GM18511 (cell line): ENCODE data around the gene FOXP1.

Experiments used
- ATAC-seq: cut with Tn5 transposase; IDR thresholded peaks from one replicate; pipeline ENCODE4 v1.9.1; 2021; ENCODE audit warnings: mild to moderate bottlenecking, moderate library complexity; ENCODE audit not compliant: unreplicated experiment

The FOXP1 gene

GRCh38 chr3:71251156-71251775, 332.3 kb downstream of the FOXP1 start:
- no peak for ATAC-seq

- no peak for ATAC-seq
Measured at GRCh38 chr3:71250026-71250425, 333.5 kb downstream of the FOXP1 start.

- ATAC-seq = no peak
Measured at GRCh38 chr3:71247958-71248335, 335.6 kb downstream of the FOXP1 start.

DNA sequence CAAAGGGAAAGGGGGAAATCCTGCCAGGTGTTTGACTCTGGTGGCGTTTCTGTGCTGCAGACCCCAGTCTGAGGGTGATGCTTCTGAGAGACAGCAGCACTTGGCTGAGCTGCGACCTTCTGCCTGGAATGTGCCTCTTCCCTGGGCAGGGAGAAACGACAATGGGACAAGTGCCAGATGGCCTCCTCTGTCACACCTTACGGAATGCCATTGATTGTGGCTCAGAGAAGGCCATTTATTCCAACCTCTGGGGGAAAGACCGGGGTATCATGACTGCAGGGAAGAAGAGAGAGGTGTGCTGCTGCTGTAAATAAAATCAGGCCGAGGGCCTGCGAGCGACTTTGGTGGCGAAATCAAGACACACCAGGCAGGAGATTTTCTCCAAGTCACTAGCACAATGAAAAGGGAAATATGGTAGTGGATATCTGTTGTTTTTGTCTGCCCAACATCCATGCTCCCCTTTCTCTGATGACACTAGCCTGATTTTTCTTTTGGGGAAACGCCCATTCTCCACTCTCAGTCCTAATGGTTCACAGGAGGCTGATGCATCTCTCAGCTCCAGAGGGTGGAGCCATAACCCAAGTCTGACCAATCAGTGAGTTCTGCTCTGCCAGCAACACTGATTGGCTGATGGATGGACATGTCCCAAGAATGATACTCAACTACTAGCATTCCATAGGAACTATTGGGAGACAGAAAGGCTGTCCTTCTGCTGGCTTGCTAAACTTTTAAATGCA, 336.1 kb downstream of the FOXP1 start:
- no peak for ATAC-seq

DNA sequence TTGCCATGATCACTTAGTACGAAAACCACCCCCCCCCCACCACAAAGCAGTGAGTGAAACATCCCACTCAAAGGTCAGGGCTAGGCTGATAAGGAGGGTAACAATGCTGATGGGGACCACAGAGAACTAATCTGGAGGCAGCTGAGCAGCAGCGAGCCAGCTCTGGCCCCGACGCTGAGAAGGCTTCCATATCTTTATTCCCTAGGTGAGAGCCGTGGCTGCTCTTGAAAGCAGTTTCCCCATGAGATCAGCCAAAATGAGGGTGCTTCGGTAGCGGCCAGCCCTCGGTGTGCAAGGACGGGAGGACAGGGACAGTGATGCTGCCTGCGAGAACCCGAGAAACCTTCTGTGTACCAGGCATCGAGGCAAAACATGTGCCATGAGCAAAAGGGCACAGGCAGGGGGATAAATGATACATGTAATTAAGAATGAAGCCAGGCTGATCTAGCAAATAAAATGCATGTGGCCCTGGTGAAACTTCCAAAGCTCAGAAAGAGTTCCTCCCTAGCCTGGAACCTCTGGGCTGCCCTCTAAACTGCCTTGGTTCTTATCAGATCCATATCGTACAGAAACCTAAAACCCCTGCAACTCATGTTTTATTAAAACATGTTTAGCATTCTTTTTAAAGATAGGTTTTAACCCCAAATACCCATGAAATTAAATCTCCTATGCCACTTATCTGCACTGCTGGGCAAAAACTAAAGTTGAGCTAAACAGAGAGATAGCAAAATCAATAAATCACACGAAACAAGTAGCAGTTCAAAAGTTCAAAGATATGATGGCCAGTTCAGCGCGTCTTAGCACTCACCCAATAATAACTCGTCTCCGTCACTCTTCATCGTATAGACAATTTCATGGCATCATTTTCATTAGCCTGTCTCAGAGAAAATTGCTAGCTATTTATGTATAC, 337.3 kb downstream of the FOXP1 start:
- no peak for ATAC-seq

DNA sequence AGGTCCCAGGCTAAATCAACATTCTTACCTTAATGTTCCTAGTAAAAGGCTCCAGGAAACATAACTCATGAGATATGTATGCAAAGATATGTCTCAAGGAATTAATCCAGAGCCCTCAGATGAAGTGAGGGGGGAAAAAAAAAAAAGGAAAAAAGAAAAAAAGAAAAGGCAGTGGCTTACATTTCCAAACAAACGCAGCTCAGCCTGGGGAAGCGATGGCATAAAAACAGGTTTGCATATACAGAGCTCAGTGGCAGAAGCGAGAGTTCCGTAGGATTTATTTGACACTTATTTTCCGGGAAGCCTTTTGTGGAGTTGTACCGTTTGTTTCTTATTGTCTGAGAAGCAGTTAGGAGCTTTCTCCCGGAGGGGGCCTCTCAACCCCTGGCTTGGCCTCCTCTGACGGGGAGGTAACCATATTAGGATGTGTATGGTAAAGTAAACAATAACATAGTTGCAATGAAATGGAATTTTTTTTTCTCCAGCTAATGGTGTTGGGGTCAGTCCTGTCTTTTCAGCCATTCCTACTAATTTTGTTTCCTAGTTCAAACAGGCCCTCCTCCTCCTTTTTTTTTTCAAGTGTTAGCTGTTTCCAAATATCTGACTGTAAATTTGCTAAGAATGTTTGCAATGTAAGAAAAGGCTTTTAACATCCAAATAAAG, 338.6 kb downstream of the FOXP1 start:
- no peak for ATAC-seq

GRCh38 chr3:71244153-71244825, 339.2 kb downstream of the FOXP1 start:
- ATAC-seq = no peak

DNA sequence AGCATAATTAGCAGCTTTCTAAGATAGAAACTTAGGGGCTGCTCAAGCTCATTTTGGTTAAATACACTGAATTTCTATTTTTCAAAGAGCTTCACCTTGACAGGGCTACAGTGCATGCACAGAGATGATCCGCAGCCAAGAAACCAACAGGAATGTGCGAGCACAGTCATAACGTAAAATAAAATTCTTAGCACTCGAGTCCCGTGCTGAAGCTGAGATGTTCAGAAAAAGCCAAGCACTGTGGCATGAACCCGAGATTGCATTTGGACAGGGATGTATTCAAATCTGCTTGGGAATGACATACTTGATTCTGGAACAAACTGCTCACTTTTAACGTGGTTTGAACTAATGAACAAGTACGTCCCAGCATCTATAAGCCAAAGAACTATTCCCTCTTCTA, 340.3 kb downstream of the FOXP1 start:
- no peak for ATAC-seq

GRCh38 chr3:71241981-71242560, 341.5 kb downstream of the FOXP1 start:
- no peak for ATAC-seq

- ATAC-seq = no peak
Measured at GRCh38 chr3:71241246-71241901, 342.2 kb downstream of the FOXP1 start.

GRCh38 chr3:71240034-71240433, 343.5 kb downstream of the FOXP1 start:
- no peak for ATAC-seq

DNA sequence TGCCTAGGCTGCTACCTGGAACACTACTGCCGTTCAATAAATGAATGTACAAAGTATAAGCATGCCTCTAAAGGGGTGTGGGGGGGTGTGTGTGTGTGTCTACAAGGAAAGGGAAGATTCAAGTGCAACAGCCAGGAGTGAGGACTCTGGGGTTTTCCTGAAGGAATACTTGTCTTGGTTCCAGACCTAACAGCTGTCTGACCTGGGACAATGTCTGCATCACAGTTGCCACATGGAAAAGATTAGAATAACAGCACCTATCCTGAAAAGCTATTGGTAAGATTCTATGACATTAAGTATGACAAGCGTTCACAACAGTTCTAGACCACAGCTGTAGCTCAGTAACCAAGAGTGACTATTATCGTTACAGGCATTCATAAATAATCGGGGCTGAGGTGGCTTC, 345.2 kb downstream of the FOXP1 start:
- ATAC-seq = no peak

GRCh38 chr3:71237672-71238071, 345.9 kb downstream of the FOXP1 start:
- ATAC-seq = no peak

DNA sequence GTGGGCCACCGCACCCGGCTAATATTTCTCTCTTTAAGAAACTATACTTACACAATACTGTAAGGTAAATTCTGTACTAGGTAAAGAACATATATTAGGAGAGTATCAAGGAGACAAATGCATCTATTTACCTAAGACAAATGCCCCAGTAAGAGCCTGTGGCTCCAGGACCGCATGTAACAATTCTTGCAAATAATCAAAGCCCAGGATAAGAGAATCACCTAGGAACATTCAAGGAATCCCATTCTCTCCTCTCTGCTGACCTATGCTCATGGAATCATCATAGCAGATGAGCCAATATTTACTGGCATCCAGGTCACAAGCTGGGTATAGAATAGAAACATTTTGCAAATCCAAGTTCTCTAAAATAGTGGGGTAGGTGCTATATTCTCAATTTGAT, 347.7 kb downstream of the FOXP1 start:
- no peak for ATAC-seq

DNA sequence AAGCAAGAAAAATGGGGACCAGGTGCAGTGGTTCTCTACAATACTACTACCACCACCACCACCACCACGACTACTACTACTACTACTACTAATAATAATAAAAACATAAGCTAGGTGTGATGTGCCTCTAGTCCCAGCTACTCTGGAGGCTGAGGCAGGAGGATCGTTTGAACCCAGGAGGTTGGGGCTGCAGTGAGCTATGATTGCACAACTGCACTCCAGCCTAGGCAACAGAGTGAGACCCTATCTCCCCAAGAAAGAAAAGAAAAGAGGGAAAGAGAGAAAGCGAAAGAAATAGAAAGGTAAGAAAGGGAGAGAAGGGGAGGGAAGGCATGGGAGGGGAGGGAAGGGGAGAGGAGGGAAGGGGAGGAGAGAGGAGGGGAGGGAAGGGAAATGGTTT, 350.6 kb downstream of the FOXP1 start:
- ATAC-seq = no peak

DNA sequence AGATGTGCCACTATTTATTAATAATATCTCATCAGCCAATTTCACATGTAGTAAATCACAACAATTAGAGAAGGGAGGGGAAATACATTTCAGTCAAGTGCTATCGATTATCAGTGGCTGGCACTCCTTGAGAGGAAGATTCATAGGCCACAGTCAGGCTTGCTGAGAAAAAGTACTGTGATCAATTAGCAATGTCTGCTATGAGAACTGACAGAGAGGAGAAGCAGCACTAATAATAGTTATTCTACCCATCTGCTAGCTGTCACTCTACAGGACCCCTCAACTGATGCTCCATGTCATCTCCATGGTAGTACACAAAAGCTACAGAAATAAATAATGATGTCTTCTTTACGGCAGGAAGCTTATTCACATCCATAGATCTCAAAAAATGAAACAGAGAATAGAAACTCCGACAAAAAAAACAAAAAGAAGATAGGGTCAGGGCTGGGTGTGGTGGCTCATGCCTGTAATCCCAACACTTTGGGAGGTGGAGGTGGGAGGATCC, 351.3 kb downstream of the FOXP1 start:
- no peak for ATAC-seq

GRCh38 chr3:71231680-71232079, 351.8 kb downstream of the FOXP1 start:
- ATAC-seq = no peak

DNA sequence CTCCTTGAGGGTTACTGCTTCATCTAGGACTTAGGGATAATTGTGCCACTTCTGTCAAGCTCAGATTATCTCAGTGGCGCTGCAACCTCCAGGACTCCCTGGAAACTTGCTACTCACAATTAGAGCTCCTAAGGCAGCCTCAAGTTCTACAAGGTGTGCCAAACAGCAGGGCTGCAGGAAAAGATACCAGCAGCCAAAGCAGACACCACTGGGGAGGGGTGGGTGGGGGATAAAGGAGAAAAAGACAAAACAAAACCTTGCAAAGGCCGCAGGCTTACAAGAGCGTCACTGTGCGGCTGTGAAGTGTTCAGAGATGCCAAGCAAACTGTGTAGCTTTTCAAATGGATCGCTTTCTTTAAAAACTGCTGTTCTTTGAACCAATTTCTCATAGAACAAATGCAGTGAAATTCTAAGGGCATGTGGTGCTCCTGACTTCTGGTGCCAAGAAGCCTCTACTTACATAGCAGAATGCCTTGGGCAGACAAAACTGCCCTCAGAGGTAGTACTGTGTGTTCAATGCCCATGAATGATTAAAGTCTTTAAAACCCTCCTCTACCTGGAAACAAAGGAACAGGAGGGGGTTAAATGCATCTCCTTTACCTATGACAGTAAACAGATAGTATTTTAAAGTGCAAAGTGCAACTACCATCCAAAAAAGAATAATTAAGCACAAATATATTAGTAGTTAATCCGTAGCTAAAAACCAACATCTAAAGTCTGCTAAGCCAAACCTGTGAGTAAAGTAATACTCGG, 353.4 kb downstream of the FOXP1 start:
- ATAC-seq = no peak
